SK-N-MC (cell line): ENCODE data around the gene LRIG1.

Experiments
- EZH2 ChIP-seq: fragments of 200-600 bp; sonication (generic); IDR thresholded peaks from one replicate; pipeline ENCODE4 v1.6.1; 2017; ENCODE audit warnings: antibody characterized with exemption
- FOXP2 ChIP-seq: optimal IDR thresholded peaks from 2 replicates; pipeline ENCODE3; 2011; ENCODE audit warnings: mild to moderate bottlenecking, moderate library complexity; ENCODE audit not compliant: insufficient read depth; ENCODE audit errors: extremely low read length, control extremely low read depth
- POLR2AphosphoS5 ChIP-seq: IDR thresholded peaks from 2 replicates; pipeline ENCODE4 v1.6.1; 2012; ENCODE audit warnings: mild to moderate bottlenecking, low read depth, low read length, borderline replicate concordance

DNA sequence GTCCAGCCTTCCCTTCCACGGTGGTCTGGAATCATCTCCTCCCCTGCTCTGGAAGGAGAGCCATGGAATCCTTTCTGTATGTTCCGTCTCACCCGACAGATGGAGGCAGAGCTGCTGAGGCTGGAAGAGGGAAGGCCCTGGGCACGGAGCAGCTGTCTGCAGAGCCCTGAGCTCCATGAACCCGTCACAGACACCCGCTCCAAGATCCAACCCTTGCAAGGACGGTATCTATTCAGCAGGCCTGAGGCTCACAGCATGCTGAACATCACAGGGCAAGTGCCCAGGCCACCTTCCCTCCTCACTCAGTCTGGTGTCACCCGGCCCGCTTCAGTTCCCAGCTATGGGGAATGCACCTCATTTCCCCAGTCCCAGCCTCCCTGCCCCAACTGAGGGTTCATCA lies 103.9 kb downstream of the LRIG1 start:
- no peak for TF ChIP-seq EZH2
- TF ChIP-seq POLR2AphosphoS5, result no peak
- TF ChIP-seq FOXP2, result no peak
